Endothelial cell (in vitro differentiated cells): ENCODE results near the gene PCK2. TPM values are rescaled to one million over a fixed set of nuclear protein-coding genes. Genes with fewer than 3 reads are reported as not detected.

Experiments
- DNase-seq: peaks from one replicate; pipeline ENCODE4 v3.0.0; 2021; ENCODE audit warnings: low spot score
- H3K27ac Mint-ChIP-seq: one replicate; pipeline ENCODE4 v1.8.0; 2021; ENCODE audit warnings: mixed read lengths, inconsistent platforms; ENCODE audit not compliant: unreplicated experiment
- H3K27me3 Mint-ChIP-seq: one replicate; pipeline ENCODE4 v1.8.0; 2021; ENCODE audit warnings: mild to moderate bottlenecking, moderate library complexity, mixed read lengths, inconsistent platforms; ENCODE audit not compliant: unreplicated experiment
- H3K36me3 Mint-ChIP-seq: one replicate; pipeline ENCODE4 v1.8.0; 2021; ENCODE audit warnings: mild to moderate bottlenecking, low read depth, mixed read lengths, inconsistent platforms; ENCODE audit not compliant: unreplicated experiment
- H3K4me1 Mint-ChIP-seq: one replicate; pipeline ENCODE4 v1.8.0; 2021; ENCODE audit warnings: mild to moderate bottlenecking, mixed read lengths, inconsistent platforms; ENCODE audit not compliant: unreplicated experiment
- H3K4me3 Mint-ChIP-seq: one replicate; pipeline ENCODE4 v1.8.0; 2021; ENCODE audit warnings: mild to moderate bottlenecking, mixed read lengths, inconsistent platforms; ENCODE audit not compliant: unreplicated experiment
- H3K9me3 Mint-ChIP-seq: one replicate; pipeline ENCODE4 v1.8.0; 2021; ENCODE audit warnings: mixed read lengths, inconsistent platforms; ENCODE audit not compliant: unreplicated experiment
- total RNA-seq: library from RNA; stranded (reverse); fragmentation: NEBNext Ultra II Directional; extraction: Animal tissue kit (Norgen Biotek cat#: 25700); gene quantifications from one replicate; pipeline ENCODE4 v1.2.1, GENCODE V29; 2021; ENCODE audit not compliant: unreplicated experiment
- TF ChIP-seq, protein P1 (sequence below): fragments of 200-600 bp; sonication (generic); IDR thresholded peaks from one replicate; pipeline ENCODE4 v1.5.0; 2021; ENCODE audit warnings: antibody characterized with exemption; ENCODE audit not compliant: unreplicated experiment

The PCK2 gene
- total RNA-seq, 1 donor from 2014 or later, result 23.9 TPM

DNA sequence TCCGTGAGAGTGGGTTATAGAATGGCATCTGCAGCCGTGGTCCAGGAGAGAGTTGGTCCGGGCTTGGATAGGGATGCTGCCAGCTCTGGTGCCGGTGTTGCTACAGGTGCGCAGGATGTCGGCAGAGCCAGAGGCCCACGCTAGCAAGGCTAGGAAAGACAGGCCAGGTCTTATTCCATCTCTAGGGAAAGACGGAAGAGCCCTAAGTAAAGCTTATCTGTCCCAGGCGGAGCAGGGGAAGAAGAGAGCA is 41.4 kb downstream of the PCK2 start:
- Mint-ChIP-seq H3K4me3 (peak overlapping the region; percentile 97), H3K9me3 (no peaks in the 10 kb centered on the region), H3K27ac (peak overlapping the region; percentile 83), H3K36me3 (peaks cover 18% of the 10 kb centered on the region), H3K4me1 (peaks cover 36% of the 10 kb centered on the region), H3K27me3 (peaks cover 14% of the 10 kb centered on the region)
- TF ChIP-seq, protein P1, sequence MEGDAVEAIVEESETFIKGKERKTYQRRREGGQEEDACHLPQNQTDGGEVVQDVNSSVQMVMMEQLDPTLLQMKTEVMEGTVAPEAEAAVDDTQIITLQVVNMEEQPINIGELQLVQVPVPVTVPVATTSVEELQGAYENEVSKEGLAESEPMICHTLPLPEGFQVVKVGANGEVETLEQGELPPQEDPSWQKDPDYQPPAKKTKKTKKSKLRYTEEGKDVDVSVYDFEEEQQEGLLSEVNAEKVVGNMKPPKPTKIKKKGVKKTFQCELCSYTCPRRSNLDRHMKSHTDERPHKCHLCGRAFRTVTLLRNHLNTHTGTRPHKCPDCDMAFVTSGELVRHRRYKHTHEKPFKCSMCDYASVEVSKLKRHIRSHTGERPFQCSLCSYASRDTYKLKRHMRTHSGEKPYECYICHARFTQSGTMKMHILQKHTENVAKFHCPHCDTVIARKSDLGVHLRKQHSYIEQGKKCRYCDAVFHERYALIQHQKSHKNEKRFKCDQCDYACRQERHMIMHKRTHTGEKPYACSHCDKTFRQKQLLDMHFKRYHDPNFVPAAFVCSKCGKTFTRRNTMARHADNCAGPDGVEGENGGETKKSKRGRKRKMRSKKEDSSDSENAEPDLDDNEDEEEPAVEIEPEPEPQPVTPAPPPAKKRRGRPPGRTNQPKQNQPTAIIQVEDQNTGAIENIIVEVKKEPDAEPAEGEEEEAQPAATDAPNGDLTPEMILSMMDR, result no peak
- no peak for DNase-seq

DNA sequence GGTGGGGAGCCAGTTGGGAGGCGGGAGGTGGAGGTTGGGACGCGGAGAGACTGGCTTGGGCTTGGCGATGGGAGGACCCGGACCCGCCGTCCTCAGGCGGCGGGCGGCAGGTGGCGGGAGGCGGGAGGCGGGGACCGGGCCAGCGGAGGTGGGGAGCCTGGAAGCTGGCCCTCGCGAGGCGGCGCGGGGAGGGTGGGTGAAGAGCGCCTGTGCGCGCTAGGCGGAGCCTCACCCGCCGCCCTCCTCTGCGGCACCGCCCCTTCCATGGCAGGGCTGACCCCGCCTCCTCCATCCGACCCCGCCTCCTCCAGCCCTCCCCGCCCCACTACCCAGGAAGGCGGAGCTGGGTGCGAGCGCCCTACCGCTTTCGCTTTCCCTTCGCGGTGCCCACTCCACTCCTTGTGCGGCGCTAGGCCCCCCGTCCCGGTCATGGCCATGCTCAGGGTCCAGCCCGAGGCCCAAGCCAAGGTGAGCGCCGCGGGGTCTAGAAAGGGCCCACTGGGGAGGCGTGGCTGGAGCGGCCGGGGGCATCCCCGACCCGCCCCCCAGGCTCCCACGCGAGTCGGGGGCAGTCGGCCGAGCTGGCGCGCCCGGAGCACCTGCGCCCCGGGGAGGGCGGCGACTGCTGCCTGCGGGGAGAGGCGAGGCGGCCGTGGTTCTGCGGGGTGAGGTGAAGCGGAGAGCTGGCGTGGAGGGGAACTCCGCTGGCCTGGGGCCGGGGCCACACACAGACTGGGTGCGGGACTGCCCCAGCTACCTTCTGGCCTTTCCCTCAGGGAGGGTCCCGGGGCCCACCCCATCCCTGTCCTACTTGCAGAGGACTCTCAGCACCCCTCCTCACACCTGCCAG is 41.9 kb downstream of the PCK2 start, which contains the start of gene PSME1:
PSME1 (plus strand) TSS at position 361 of the 850 bp plus-strand sequence; CDS start at position 430, 69 bp downstream.
- H3K4me3 Mint-ChIP-seq, result peak within 1 kb of the TSS; percentile 97
- peaks cover 14% of the 10 kb centered on the region for H3K27me3 Mint-ChIP-seq
- peak within 1 kb of the TSS; percentile 84 for H3K27ac Mint-ChIP-seq
- H3K4me1 Mint-ChIP-seq, result peaks cover 32% of the 10 kb centered on the region
- no peaks in the 10 kb centered on the region for H3K9me3 Mint-ChIP-seq
- peaks cover 18% of the 10 kb centered on the region for H3K36me3 Mint-ChIP-seq
- TF ChIP-seq, protein P1, result no peak
- DNase-seq, result peak; percentile 83

DNA sequence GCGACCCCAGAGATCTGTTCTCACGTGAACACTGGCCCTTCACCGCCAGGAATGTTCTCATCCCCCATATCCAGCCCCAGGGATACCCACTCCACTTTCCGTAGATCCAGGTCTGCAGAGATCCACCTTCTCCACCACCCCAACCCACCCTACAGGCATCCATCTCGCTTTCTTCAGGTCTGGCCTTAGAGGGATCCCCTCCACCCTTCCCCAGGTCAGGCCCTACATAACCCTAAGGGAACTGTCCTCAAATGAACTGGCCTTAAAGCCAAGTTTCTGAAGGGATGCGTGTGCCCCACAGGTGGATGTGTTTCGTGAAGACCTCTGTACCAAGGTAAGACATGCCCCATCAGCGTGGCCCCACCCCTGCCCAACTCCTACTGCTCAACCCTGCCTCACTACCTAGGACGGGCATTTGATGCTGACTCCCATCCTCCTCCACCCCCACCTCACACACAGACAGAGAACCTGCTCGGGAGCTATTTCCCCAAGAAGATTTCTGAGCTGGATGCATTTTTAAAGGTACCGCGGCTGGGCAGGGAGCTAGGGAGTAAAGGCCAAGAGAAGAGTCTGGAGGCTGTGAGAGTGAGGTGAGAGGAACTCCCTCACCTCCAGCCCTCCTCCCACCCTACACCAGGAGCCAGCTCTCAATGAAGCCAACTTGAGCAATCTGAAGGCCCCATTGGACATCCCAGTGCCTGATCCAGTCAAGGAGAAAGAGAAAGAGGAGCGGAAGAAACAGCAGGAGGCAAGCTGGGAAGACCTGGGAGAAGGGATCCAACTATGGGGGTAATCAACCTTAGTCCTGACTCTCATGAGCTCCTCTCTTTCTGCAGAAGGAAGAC is 42.8 kb downstream of the PCK2 start:
- no peaks in the 10 kb centered on the region for H3K9me3 Mint-ChIP-seq
- H3K4me3 Mint-ChIP-seq, result peak overlapping the region; percentile 85
- peaks cover 18% of the 10 kb centered on the region for H3K36me3 Mint-ChIP-seq
- TF ChIP-seq, protein P1, result no peak
- peaks cover 27% of the 10 kb centered on the region for H3K4me1 Mint-ChIP-seq
- DNase-seq, result no peak
- H3K27ac Mint-ChIP-seq, result no peak overlapping the region
- peaks cover 14% of the 10 kb centered on the region for H3K27me3 Mint-ChIP-seq

DNA sequence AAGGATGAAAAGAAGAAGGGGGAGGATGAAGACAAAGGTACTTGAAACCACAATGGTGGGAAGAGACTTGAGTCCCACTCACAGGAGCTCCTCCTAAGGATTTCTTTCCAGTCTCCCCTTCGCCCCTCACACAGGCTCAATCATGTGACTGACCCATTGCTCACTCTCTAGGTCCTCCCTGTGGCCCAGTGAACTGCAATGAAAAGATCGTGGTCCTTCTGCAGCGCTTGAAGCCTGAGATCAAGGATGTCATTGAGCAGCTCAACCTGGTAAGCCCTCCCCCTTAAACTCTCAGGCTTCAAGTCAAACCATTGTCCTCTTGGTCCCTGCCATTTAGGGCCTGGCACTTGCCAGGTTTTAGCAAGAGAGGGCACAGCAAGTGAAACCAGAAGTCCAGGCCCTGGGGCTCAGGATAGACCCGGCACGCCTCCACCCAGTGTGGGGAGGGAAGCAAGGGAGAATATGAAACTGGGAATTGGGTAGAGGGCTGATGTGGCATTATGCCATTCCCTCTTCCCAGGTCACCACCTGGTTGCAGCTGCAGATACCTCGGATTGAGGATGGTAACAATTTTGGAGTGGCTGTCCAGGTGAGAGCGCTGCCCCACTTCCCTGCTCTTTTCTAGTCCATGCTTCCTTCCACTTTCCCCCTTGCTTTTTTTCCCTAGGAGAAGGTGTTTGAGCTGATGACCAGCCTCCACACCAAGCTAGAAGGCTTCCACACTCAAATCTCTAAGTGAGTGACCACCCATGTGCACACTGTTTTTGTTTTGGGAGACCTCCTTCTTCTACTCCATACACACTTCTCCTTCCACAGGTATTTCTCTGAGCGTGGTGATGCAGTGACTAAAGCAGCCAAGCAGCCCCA is 43.7 kb downstream of the PCK2 start:
- TF ChIP-seq, protein P1, result no peak
- Mint-ChIP-seq H3K4me1 (peaks cover 20% of the 10 kb centered on the region), H3K27ac (no peak overlapping the region), H3K36me3 (peaks cover 18% of the 10 kb centered on the region), H3K4me3 (peak overlapping the region; percentile 85), H3K27me3 (peaks cover 13% of the 10 kb centered on the region), H3K9me3 (no peaks in the 10 kb centered on the region)
- DNase-seq, result no peak
